OCI-LY3 (cell line): ENCODE results near the gene CPXM2.

Experiments
- H2AFZ ChIP-seq: fragments of 200-600, 300-600 bp; shearing (Covaris generic); 2 replicates; pipeline ENCODE4 v1.6.0; 2014; ENCODE audit warnings: antibody characterized with exemption, low read depth, low read length
- H3K27ac ChIP-seq: fragments of 200-600, 300-600 bp; sonication (generic); 2 replicates; pipeline ENCODE4 v1.5.1; 2014; ENCODE audit warnings: mild to moderate bottlenecking, low read length, moderate library complexity, mixed read lengths
- H3K27me3 ChIP-seq: fragments of 200-600, 300-600 bp; sonication (generic); 2 replicates; pipeline ENCODE4 v1.6.1; 2014; ENCODE audit warnings: low read depth, low read length, mixed read lengths
- H3K36me3 ChIP-seq: fragments of 200-600, 300-600 bp; sonication (generic); replicated peaks from 2 replicates; pipeline ENCODE3; 2014; ENCODE audit warnings: low read depth, low read length, mixed read lengths
- H3K4me1 ChIP-seq: fragments of 300-600, 200-600 bp; sonication (generic); 2 replicates; pipeline ENCODE4 v1.6.1; 2014; ENCODE audit warnings: low read length, mixed read lengths
- H3K4me2 ChIP-seq: fragments of 200-600, 300-600 bp; sonication (generic); 2 replicates; pipeline ENCODE4 v1.6.1; 2014; ENCODE audit warnings: low read length, mixed read lengths
- H3K4me3 ChIP-seq: fragments of 300-600, 200-600 bp; sonication (generic); 2 replicates; pipeline ENCODE4 v1.5.1; 2014; ENCODE audit warnings: antibody characterized with exemption, mild to moderate bottlenecking, low read length, moderate library complexity
- H3K79me2 ChIP-seq: fragments of 300-600, 200-600 bp; shearing (Covaris generic); 2 replicates; pipeline ENCODE4 v1.6.1; 2014; ENCODE audit warnings: mild to moderate bottlenecking, low read length, mixed read lengths
- H3K9ac ChIP-seq: fragments of 300-600, 200-600 bp; shearing (Covaris generic); 2 replicates; pipeline ENCODE4 v1.6.0; 2014; ENCODE audit warnings: mild to moderate bottlenecking, low read length, moderate library complexity
- H3K9me3 ChIP-seq: fragments of 200-600, 300-600 bp; shearing (Covaris generic); 2 replicates; pipeline ENCODE4 v1.6.1; 2014; ENCODE audit warnings: low read length, mixed read lengths; ENCODE audit not compliant: insufficient read depth
- H4K20me1 ChIP-seq: fragments of 200-600, 300-600 bp; sonication (generic); 2 replicates; pipeline ENCODE4 v1.6.1; 2016; ENCODE audit warnings: low read length, mixed read lengths; ENCODE audit not compliant: insufficient read depth
- CTCF ChIP-seq: fragments of 200-600, 300-600 bp; sonication (generic); IDR thresholded peaks from 2 replicates; pipeline ENCODE4 v1.5.1; 2014; ENCODE audit warnings: antibody characterized with exemption, low read length, low read depth
- EZH2phosphoT487 ChIP-seq: fragments of 200-600 bp; shearing (Covaris generic); IDR thresholded peaks from 2 replicates; pipeline ENCODE4 v1.6.1; 2018; ENCODE audit warnings: antibody characterized with exemption, mixed run types, low read depth

CPXM2 gene

GRCh38 chr10:123884351-123884906, 7.2 kb downstream of the CPXM2 start:
- TF ChIP-seq CTCF, result no peak
- H2AFZ ChIP-seq, result no peak overlapping the region
- no peak overlapping the region for H3K9ac ChIP-seq
- H3K36me3 ChIP-seq, result no peaks in the 10 kb centered on the region
- no peaks in the 10 kb centered on the region for H3K27me3 ChIP-seq
- H3K79me2 ChIP-seq, result no peaks in the 10 kb centered on the region
- no peak overlapping the region for H3K27ac ChIP-seq
- H4K20me1 ChIP-seq, result no peaks in the 10 kb centered on the region
- H3K4me1 ChIP-seq, result no peaks in the 10 kb centered on the region
- no peak overlapping the region for H3K4me3 ChIP-seq
- H3K9me3 ChIP-seq, result no peaks in the 10 kb centered on the region
- H3K4me2 ChIP-seq, result no peak overlapping the region

DNA sequence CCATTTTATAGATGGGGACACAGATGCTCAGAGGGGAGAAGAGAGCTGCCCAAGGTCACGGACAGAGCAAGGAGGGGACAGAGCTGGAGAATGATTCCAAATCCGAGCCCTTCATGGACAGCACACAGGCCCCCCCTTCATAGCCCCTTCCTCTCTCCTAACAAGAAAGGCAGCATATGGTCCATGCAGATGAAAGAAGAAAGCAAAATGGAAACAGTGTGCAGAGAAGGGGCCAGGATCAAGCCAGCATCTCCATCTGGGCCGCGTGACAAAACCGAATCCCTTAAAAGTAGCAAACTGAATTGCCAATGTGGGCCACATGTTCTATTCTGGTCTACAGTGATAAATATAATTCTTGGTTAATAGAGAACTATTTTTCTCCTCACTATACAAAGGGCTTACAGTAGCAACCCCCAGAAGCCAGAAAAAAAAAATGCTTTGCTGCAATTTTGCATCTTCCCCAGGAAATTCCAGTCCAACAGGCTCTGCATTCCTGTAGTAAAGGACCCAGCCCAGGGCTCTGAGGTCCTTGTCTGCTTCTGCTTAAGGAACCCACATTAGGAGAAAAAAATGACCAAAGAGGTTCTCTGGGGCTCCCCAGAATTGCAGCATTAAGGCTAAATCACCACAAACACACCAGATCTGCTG, 7.8 kb downstream of the CPXM2 start:
- Histone ChIP-seq H2AFZ (no peak overlapping the region), H3K9me3 (no peaks in the 10 kb centered on the region), H4K20me1 (no peaks in the 10 kb centered on the region), H3K36me3 (no peaks in the 10 kb centered on the region), H3K79me2 (no peaks in the 10 kb centered on the region), H3K27me3 (no peaks in the 10 kb centered on the region), H3K4me1 (no peaks in the 10 kb centered on the region), H3K9ac (no peak overlapping the region), H3K27ac (no peak overlapping the region), H3K4me2 (no peak overlapping the region), H3K4me3 (no peak overlapping the region)
- no peak for TF ChIP-seq EZH2phosphoT487
- no peak for TF ChIP-seq CTCF

- no peaks in the 10 kb centered on the region for H3K4me1 ChIP-seq
- no peaks in the 10 kb centered on the region for H3K36me3 ChIP-seq
These were observed 8.7 kb downstream of the CPXM2 start for GRCh38 chr10:123882681-123883445.

More at GRCh38 chr10:123882681-123883445, 8.7 kb downstream of the CPXM2 start:
- TF ChIP-seq CTCF, result no peak
- TF ChIP-seq EZH2phosphoT487, result no peak
- Histone ChIP-seq H3K9me3 (no peaks in the 10 kb centered on the region), H3K27ac (no peak overlapping the region), H3K9ac (no peak overlapping the region), H3K79me2 (no peaks in the 10 kb centered on the region), H3K4me2 (no peak overlapping the region), H4K20me1 (no peaks in the 10 kb centered on the region), H2AFZ (no peak overlapping the region), H3K27me3 (no peaks in the 10 kb centered on the region), H3K4me3 (no peak overlapping the region)
